GM21367 (cell line): Measurements from ENCODE around the gene SAC3D1.

Experiments used
- ATAC-seq: cut with Tn5 transposase; IDR thresholded peaks from one replicate; pipeline ENCODE4 v1.9.1; 2021; ENCODE audit not compliant: unreplicated experiment

The SAC3D1 gene

GRCh38 chr11:65059523-65059922, 18.5 kb downstream of the SAC3D1 start:
- no peak for ATAC-seq

- ATAC-seq, result no peak
These were observed 19.2 kb downstream of the SAC3D1 start for GRCh38 chr11:65059959-65060824.

GRCh38 chr11:65060913-65061408, 20.0 kb downstream of the SAC3D1 start:
- no peak for ATAC-seq

GRCh38 chr11:65063532-65063931, 22.5 kb downstream of the SAC3D1 start:
- no peak for ATAC-seq

- no peak for ATAC-seq
These were observed 23.8 kb downstream of the SAC3D1 start for GRCh38 chr11:65064847-65065240.

GRCh38 chr11:65065851-65066250, 24.8 kb downstream of the SAC3D1 start:
- no peak for ATAC-seq

- ATAC-seq, result no peak
These were observed 25.3 kb downstream of the SAC3D1 start for GRCh38 chr11:65066315-65066714.

GRCh38 chr11:65066805-65067291, 25.8 kb downstream of the SAC3D1 start:
- ATAC-seq, result no peak

GRCh38 chr11:65067446-65067845, 26.4 kb downstream of the SAC3D1 start:
- ATAC-seq, result no peak

- ATAC-seq, result no peak
These were observed 28.2 kb downstream of the SAC3D1 start for GRCh38 chr11:65069217-65069616.

- ATAC-seq, result no peak
These were observed 31.1 kb downstream of the SAC3D1 start for GRCh38 chr11:65071907-65072630.

GRCh38 chr11:65072631-65072966, 31.6 kb downstream of the SAC3D1 start:
- ATAC-seq, result no peak

- no peak for ATAC-seq
These were observed 36.4 kb downstream of the SAC3D1 start for GRCh38 chr11:65077451-65077850.

- ATAC-seq, result no peak
These were observed 37.1 kb downstream of the SAC3D1 start for GRCh38 chr11:65078151-65078550.

GRCh38 chr11:65078786-65079342, 37.9 kb downstream of the SAC3D1 start:
- no peak for ATAC-seq

GRCh38 chr11:65083134-65083833, 42.3 kb downstream of the SAC3D1 start:
- peak; percentile 14 for ATAC-seq

GRCh38 chr11:65083834-65084597, 43.0 kb downstream of the SAC3D1 start, which contains the start of the genes CDCA5 and ZFPL1:
CDCA5 (minus strand) TSS chr11:65084040; CDS start chr11:65083978, 62 bp downstream.
ZFPL1 (plus strand) TSS chr11:65084222; CDS start chr11:65084699, 477 bp downstream.
- ATAC-seq, result peak; percentile 77

- no peak for ATAC-seq
These were observed 43.8 kb downstream of the SAC3D1 start for GRCh38 chr11:65084598-65085375.

- no peak for ATAC-seq
These were observed 44.4 kb downstream of the SAC3D1 start for GRCh38 chr11:65085446-65085845.
